Measurements from ENCODE around the gene TRAPPC12. TPM values are rescaled to one million over a fixed set of nuclear protein-coding genes. Genes with fewer than 3 reads are reported as not detected.

Gene TRAPPC12
- total RNA-seq, 1 donor from 2014 or later: 98.7 TPM

DNA sequence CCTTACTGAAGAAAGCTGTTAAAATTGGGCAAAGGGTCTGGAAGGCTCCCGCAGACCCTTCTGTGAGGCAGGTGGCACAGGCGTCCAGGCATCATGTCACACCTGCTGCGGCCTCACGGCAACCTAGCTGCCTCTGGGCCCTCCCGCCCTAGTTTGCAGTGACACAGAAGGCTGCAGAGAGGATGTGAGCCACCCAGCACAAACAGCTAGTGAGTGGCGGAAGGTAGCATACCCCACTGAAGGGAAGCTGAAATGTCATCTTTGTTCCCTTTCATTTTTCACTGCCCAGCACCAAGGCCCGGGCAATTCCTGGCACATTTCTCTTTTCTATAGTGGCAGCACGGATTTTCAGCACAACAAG lies 53.8 kb downstream of the TRAPPC12 start:
- H3K27ac Mint-ChIP-seq: no peak overlapping the region
- H3K27me3 Mint-ChIP-seq: no peaks in the 10 kb centered on the region
- peaks cover 16% of the 10 kb centered on the region for H3K36me3 Mint-ChIP-seq
- H3K4me1 Mint-ChIP-seq (ENCODE audit: unreplicated experiment): no peaks in the 10 kb centered on the region
- no peaks in the 10 kb centered on the region for H3K9me3 Mint-ChIP-seq
- no peak overlapping the region for H3K4me3 Mint-ChIP-seq
- TF ChIP-seq, protein P1, sequence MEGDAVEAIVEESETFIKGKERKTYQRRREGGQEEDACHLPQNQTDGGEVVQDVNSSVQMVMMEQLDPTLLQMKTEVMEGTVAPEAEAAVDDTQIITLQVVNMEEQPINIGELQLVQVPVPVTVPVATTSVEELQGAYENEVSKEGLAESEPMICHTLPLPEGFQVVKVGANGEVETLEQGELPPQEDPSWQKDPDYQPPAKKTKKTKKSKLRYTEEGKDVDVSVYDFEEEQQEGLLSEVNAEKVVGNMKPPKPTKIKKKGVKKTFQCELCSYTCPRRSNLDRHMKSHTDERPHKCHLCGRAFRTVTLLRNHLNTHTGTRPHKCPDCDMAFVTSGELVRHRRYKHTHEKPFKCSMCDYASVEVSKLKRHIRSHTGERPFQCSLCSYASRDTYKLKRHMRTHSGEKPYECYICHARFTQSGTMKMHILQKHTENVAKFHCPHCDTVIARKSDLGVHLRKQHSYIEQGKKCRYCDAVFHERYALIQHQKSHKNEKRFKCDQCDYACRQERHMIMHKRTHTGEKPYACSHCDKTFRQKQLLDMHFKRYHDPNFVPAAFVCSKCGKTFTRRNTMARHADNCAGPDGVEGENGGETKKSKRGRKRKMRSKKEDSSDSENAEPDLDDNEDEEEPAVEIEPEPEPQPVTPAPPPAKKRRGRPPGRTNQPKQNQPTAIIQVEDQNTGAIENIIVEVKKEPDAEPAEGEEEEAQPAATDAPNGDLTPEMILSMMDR (conservative IDR thresholded peaks at IDR 0.05): no peak
- no peak for DNase-seq (ENCODE audit: extremely low spot score, unreplicated experiment)

DNA sequence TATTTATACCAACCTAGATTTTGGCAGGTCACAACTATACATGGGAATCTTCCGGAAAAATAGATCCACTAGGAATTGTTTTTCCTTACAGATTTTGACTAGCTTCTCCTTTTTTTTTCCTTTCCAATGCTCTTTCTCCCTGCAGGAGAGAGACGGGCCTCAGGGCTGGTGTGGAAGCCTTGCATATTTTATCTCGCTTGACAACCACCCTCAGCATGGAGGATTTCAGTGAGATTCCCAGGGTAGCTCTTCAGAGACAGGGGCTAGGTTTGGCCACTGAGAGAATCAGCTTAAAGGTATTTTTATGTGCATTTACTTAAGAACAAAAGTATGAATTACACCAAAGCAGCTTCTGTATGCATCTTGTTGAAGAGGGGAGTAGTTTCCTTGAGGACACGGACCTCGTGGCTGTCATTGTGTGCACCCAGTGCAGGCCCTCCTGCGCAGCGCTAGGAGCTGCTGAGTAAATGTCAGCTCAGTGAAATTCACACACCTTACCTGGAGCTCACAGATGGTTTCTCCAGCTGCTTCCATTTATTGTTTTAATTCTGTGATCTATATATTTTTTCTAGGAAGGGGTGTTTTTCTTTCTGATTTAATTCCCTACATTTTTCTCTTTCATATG lies 54.4 kb downstream of the TRAPPC12 start:
- TF ChIP-seq, protein P1 (conservative IDR thresholded peaks at IDR 0.05): no peak
- no peak overlapping the region for H3K4me3 Mint-ChIP-seq
- no peak overlapping the region for H3K27ac Mint-ChIP-seq
- peaks cover 4% of the 10 kb centered on the region for H3K9me3 Mint-ChIP-seq
- no peaks in the 10 kb centered on the region for H3K27me3 Mint-ChIP-seq
- H3K4me1 Mint-ChIP-seq (ENCODE audit: unreplicated experiment): no peaks in the 10 kb centered on the region
- peaks cover 21% of the 10 kb centered on the region for H3K36me3 Mint-ChIP-seq
- no peak for DNase-seq (ENCODE audit: extremely low spot score, unreplicated experiment)

DNA sequence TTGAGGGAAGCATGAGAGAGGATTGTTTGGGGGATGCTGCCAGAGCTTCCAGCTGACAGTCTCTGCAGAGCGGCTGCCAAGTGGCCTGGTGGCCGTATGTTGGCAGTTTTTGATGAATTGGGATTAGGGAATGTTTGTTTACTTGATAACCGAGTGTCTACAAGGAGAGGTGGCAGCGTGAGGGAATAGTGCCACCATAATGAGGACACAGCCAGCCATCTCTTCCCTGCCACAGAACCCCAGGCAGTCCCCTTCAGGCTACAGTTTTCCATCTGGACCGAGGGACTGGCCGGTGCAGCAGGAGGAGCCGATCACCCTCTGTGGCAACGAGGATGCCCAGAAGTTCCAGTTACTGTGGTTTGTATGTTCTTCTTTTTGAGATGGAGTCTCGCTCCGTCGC lies 55.2 kb downstream of the TRAPPC12 start:
- Mint-ChIP-seq H3K4me3 (no peak overlapping the region), H3K27me3 (no peaks in the 10 kb centered on the region), H3K4me1 (ENCODE audit: unreplicated experiment) (no peaks in the 10 kb centered on the region), H3K36me3 (peaks cover 25% of the 10 kb centered on the region), H3K9me3 (peaks cover 4% of the 10 kb centered on the region), H3K27ac (no peak overlapping the region)
- TF ChIP-seq, protein P1 (conservative IDR thresholded peaks at IDR 0.05): no peak
- DNase-seq (ENCODE audit: extremely low spot score, unreplicated experiment): no peak

DNA sequence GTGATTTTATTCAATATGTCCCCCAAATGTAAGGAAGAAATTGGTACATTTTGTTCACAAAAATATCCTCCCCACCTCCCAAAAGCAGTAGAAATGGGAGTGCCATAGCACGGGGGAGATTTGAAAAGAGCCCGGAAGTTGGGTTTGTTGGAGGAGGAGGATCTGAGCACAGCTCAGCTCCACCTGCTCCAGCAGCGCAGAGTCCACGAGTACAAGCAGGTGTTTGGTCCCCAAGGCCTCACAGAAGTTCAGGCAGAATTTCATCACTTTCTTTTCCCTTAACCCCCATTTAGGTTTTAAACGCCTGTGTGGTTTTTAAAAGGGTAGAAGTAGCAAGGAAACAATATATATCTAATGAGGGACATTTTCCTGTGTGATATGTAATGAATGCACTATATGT lies 56.0 kb downstream of the TRAPPC12 start:
- no peaks in the 10 kb centered on the region for H3K27me3 Mint-ChIP-seq
- H3K36me3 Mint-ChIP-seq: peaks cover 17% of the 10 kb centered on the region
- no peak overlapping the region for H3K27ac Mint-ChIP-seq
- H3K4me3 Mint-ChIP-seq: no peak overlapping the region
- peaks cover 4% of the 10 kb centered on the region for H3K9me3 Mint-ChIP-seq
- H3K4me1 Mint-ChIP-seq (ENCODE audit: unreplicated experiment): no peaks in the 10 kb centered on the region
- TF ChIP-seq, protein P1 (conservative IDR thresholded peaks at IDR 0.05): no peak
- no peak for DNase-seq (ENCODE audit: extremely low spot score, unreplicated experiment)

DNA sequence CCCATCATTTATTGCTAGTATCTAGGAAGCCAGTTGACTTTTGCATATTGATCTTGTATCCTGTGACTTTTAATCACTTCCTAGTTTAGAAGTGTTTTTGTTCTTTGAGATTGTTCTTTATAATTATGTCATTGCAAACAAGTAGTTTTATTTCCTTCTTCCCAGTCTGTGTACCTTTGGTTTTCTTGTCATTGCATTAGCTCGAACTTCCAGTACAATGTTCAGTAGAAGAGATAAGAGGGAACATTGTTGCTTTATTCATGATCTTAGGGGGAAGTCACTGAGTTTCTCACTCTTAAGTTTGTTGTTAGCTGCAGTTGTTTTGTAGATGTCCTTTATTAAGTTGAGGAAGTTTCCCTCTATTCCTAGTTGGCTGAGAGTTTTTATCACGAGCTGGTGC lies 61.0 kb downstream of the TRAPPC12 start:
- no peak for DNase-seq (ENCODE audit: extremely low spot score, unreplicated experiment)
- no peak overlapping the region for H3K27ac Mint-ChIP-seq
- H3K4me3 Mint-ChIP-seq: no peak overlapping the region
- peaks cover 11% of the 10 kb centered on the region for H3K36me3 Mint-ChIP-seq
- H3K9me3 Mint-ChIP-seq: peaks cover 4% of the 10 kb centered on the region
- H3K27me3 Mint-ChIP-seq: no peaks in the 10 kb centered on the region
- H3K4me1 Mint-ChIP-seq (ENCODE audit: unreplicated experiment): no peaks in the 10 kb centered on the region
- TF ChIP-seq, protein P1 (conservative IDR thresholded peaks at IDR 0.05): no peak

DNA sequence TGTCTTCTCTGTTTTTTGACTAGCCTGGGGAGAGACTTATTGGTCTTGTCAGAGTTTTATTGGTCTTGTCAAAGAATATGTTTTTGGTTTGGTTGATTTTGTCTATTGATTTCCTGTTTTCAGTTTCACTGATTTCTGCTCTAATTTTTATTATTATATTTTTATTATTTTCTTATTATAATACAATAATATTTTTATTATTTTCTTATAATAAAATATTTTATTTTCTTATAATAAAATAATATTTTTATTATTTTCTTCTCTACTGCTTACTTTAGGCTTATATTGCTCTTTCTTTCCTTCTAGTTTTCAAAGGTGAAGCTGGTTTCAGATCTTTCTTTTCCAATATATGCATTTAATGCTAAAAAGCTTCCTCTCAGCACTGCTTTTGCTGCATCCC lies 62.0 kb downstream of the TRAPPC12 start:
- Mint-ChIP-seq H3K27ac (no peak overlapping the region), H3K4me1 (ENCODE audit: unreplicated experiment) (no peaks in the 10 kb centered on the region), H3K4me3 (no peak overlapping the region), H3K36me3 (peaks cover 21% of the 10 kb centered on the region), H3K27me3 (no peaks in the 10 kb centered on the region), H3K9me3 (peaks cover 4% of the 10 kb centered on the region)
- no peak for DNase-seq (ENCODE audit: extremely low spot score, unreplicated experiment)
- TF ChIP-seq, protein P1 (conservative IDR thresholded peaks at IDR 0.05): no peak

Measured in type B pancreatic cell (in vitro differentiated cells).